ENCODE data around the gene EIF2S1. TPM values are rescaled to one million over a fixed set of nuclear protein-coding genes. Genes with fewer than 3 reads are reported as not detected.

The EIF2S1 gene
- total RNA-seq, 1 donor from 2014 or later: 54.7 TPM

DNA sequence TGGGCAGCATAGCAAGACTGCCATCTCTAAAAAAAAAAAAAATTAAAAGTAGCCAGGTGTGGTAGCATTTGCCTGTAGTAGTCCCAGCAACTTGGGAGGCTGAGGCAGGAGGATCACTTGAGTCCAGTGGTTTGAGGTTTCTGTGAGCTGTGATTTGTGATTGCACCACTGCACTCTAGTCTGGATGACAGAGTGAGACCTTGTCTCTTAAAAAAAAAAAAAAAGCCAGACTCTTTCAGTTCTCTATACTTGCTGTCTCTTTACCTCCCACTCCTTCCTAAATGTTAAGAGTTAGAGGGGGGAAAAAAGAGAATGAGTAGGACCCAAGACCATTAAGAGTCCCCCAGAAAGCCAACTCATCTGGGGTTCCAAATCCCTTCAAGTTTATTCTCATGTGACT is 17.8 kb downstream of the EIF2S1 start:
- Mint-ChIP-seq H3K27ac (no peak overlapping the region), H3K4me1 (no peaks in the 10 kb centered on the region), H3K9me3 (no peaks in the 10 kb centered on the region), H3K27me3 (ENCODE audit: low read depth) (no peaks in the 10 kb centered on the region), H3K36me3 (peaks cover 37% of the 10 kb centered on the region), H3K4me3 (no peak overlapping the region)
- TF ChIP-seq, protein P1, sequence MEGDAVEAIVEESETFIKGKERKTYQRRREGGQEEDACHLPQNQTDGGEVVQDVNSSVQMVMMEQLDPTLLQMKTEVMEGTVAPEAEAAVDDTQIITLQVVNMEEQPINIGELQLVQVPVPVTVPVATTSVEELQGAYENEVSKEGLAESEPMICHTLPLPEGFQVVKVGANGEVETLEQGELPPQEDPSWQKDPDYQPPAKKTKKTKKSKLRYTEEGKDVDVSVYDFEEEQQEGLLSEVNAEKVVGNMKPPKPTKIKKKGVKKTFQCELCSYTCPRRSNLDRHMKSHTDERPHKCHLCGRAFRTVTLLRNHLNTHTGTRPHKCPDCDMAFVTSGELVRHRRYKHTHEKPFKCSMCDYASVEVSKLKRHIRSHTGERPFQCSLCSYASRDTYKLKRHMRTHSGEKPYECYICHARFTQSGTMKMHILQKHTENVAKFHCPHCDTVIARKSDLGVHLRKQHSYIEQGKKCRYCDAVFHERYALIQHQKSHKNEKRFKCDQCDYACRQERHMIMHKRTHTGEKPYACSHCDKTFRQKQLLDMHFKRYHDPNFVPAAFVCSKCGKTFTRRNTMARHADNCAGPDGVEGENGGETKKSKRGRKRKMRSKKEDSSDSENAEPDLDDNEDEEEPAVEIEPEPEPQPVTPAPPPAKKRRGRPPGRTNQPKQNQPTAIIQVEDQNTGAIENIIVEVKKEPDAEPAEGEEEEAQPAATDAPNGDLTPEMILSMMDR (IDR thresholded peaks at IDR 0.05; ENCODE audit: unreplicated experiment): no peak
- no peak for DNase-seq (ENCODE audit: low spot score in 2 of 2, unreplicated experiment in 2 of 2)

DNA sequence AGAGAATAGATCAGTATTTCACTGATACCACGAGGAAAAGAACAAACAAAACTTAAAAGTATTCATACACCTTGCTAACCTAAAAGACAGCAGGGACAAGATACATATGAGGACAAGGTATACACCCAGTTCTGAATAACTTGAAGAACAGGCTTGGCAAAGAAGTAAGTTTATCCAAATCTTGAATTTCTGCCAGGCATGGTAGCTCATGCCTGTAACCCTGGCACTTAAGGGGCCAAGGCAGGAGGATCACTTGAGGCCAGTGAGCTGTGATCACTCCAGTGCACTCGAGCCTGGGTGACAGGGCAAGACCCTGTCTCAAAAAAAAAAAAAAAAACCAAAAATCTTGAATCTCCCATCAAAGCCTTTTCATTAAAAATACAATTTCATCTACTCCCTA is 25.0 kb downstream of the EIF2S1 start:
- Mint-ChIP-seq H3K36me3 (peaks cover 31% of the 10 kb centered on the region), H3K27ac (peak overlapping the region; percentile 34), H3K9me3 (no peaks in the 10 kb centered on the region), H3K27me3 (ENCODE audit: low read depth) (no peaks in the 10 kb centered on the region), H3K4me3 (no peak overlapping the region), H3K4me1 (peaks cover 18% of the 10 kb centered on the region)
- TF ChIP-seq, protein P1 (IDR thresholded peaks at IDR 0.05; ENCODE audit: unreplicated experiment): no peak
- no peak for DNase-seq (ENCODE audit: low spot score in 2 of 2, unreplicated experiment in 2 of 2)

DNA sequence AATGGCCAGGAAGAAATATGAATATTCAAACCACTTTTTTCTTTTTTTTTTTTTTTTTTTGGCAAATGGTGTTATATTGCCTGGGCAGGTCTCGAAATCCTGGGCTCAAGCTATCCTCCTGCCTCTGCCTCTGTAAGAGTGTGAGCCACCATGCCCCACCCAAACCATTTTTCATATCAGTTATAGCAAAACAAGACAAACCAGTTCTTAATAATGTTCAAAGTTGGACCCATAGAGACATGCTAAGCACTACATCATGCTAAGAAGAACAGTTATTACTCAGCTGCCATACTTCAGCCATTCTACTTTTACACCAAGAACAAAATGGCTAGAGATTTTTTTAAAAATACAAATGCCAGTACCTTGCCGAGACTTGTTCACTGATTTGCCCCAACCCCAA is 25.5 kb downstream of the EIF2S1 start:
- Mint-ChIP-seq H3K27ac (peak overlapping the region; percentile 16), H3K9me3 (no peaks in the 10 kb centered on the region), H3K36me3 (peaks cover 29% of the 10 kb centered on the region), H3K4me1 (peaks cover 18% of the 10 kb centered on the region), H3K27me3 (ENCODE audit: low read depth) (no peaks in the 10 kb centered on the region), H3K4me3 (no peak overlapping the region)
- no peak for DNase-seq (ENCODE audit: low spot score in 2 of 2, unreplicated experiment in 2 of 2)
- TF ChIP-seq, protein P1 (IDR thresholded peaks at IDR 0.05; ENCODE audit: unreplicated experiment): no peak

DNA sequence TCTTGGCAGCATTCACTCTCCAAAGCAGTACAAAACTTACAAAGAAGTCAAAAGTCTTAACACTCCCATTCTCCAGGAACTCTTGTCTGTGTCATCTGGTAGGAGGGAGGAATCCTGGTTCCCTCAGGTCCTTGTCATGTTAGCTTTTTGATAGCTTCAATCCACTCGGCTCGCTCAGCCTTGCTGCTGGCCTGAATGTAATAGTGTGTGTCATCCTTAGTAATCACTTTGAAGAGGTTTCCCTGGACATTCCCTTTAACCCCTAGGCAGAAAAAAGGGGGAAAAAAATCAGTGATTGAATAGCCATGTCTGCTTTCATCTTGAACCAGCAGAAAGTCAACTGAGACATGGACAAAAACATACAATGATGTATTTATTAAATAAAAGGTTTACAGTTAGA is 27.1 kb downstream of the EIF2S1 start:
- Mint-ChIP-seq H3K36me3 (peaks cover 23% of the 10 kb centered on the region), H3K4me1 (peaks cover 31% of the 10 kb centered on the region), H3K9me3 (no peaks in the 10 kb centered on the region), H3K4me3 (no peak overlapping the region), H3K27me3 (ENCODE audit: low read depth) (no peaks in the 10 kb centered on the region), H3K27ac (no peak overlapping the region)
- TF ChIP-seq, protein P1 (IDR thresholded peaks at IDR 0.05; ENCODE audit: unreplicated experiment): no peak
- DNase-seq (ENCODE audit: low spot score in 2 of 2, unreplicated experiment in 2 of 2): no peak

DNA sequence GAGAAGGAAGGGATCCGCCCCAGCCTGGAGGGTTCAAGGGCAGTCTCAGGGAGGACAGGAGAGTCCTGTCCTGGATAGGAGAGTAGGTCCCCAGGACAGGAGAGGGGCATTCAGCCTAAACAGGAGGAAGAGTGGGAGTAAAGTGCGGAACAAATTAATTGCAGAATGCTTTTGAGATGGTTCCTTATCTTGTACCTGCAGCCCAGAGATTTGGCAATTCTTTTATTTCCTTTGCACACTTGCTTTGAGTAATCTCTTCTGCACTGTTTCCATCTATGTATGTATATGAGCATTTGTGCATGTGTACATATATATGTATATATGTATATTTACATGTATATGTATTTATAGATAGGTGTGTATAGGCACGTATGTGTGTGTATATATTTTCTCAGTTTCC is 29.1 kb downstream of the EIF2S1 start:
- DNase-seq (ENCODE audit: low spot score in 2 of 2, unreplicated experiment in 2 of 2): no peak
- H3K4me1 Mint-ChIP-seq: peaks cover 40% of the 10 kb centered on the region
- no peaks in the 10 kb centered on the region for H3K27me3 Mint-ChIP-seq (ENCODE audit: low read depth)
- peaks cover 10% of the 10 kb centered on the region for H3K36me3 Mint-ChIP-seq
- TF ChIP-seq, protein P1 (IDR thresholded peaks at IDR 0.05; ENCODE audit: unreplicated experiment): no peak
- H3K27ac Mint-ChIP-seq: no peak overlapping the region
- H3K4me3 Mint-ChIP-seq: no peak overlapping the region
- no peaks in the 10 kb centered on the region for H3K9me3 Mint-ChIP-seq
